Measurements from ENCODE around the gene HECTD4. TPM values are rescaled to one million over a fixed set of nuclear protein-coding genes. Genes with fewer than 3 reads are reported as not detected.
A peak's percentile ranks its signal among the peaks of the same experiment; 100 is the strongest.
"Not testable (repeated sequence)": the region's sequence is repeated elsewhere in the genome, so short reads cannot be mapped to it uniquely, and the experiment has no call there.

The HECTD4 gene
- total RNA-seq, 1 donor from 2014 or later = 62.1 TPM

- no peaks in the 10 kb centered on the region for H3K27me3 Mint-ChIP-seq
- no peak for TF ChIP-seq CTCF (conservative IDR thresholded peaks at IDR 0.05)
- H3K36me3 Mint-ChIP-seq = peaks cover 7% of the 10 kb centered on the region
- no peaks in the 10 kb centered on the region for H3K4me1 Mint-ChIP-seq (ENCODE audit: unreplicated experiment)
- no peaks in the 10 kb centered on the region for H3K9me3 Mint-ChIP-seq
- no peak overlapping the region for H3K27ac Mint-ChIP-seq
- no peak overlapping the region for H3K4me3 Mint-ChIP-seq
- no peak for DNase-seq (ENCODE audit: extremely low spot score, unreplicated experiment)
Observed at GRCh38 chr12:112401054-112401453, 18.8 kb upstream of the HECTD4 start.

- no peak overlapping the region for H3K27ac Mint-ChIP-seq
- H3K4me1 Mint-ChIP-seq (ENCODE audit: unreplicated experiment) = no peaks in the 10 kb centered on the region
- no peaks in the 10 kb centered on the region for H3K36me3 Mint-ChIP-seq
- no peak overlapping the region for H3K4me3 Mint-ChIP-seq
- peaks cover 3% of the 10 kb centered on the region for H3K27me3 Mint-ChIP-seq
- TF ChIP-seq CTCF (conservative IDR thresholded peaks at IDR 0.05) = no peak
- no peak for DNase-seq (ENCODE audit: extremely low spot score, unreplicated experiment)
- no peaks in the 10 kb centered on the region for H3K9me3 Mint-ChIP-seq
Observed at GRCh38 chr12:112393328-112393727, 11.1 kb upstream of the HECTD4 start.

- H3K4me1 Mint-ChIP-seq (ENCODE audit: unreplicated experiment) = peaks cover 10% of the 10 kb centered on the region
- not testable (repeated sequence) for H3K4me3 Mint-ChIP-seq; H3K27me3 Mint-ChIP-seq; H3K9me3 Mint-ChIP-seq; H3K27ac Mint-ChIP-seq; DNase-seq (ENCODE audit: extremely low spot score, unreplicated experiment); H3K36me3 Mint-ChIP-seq
Observed at GRCh38 chr12:112389922-112390654, 7.9 kb upstream of the HECTD4 start.

GRCh38 chr12:112389228-112389627 lies 7.0 kb upstream of the HECTD4 start:
- Mint-ChIP-seq H3K36me3 (no peaks in the 10 kb centered on the region), H3K9me3 (no peaks in the 10 kb centered on the region), H3K4me1 (ENCODE audit: unreplicated experiment) (peaks cover 10% of the 10 kb centered on the region), H3K27ac (no peak overlapping the region), H3K4me3 (no peak overlapping the region), H3K27me3 (peaks cover 7% of the 10 kb centered on the region)
- TF ChIP-seq CTCF (conservative IDR thresholded peaks at IDR 0.05) = no peak
- no peak for DNase-seq (ENCODE audit: extremely low spot score, unreplicated experiment)

- Mint-ChIP-seq H3K27me3 (peaks cover 7% of the 10 kb centered on the region), H3K36me3 (no peaks in the 10 kb centered on the region), H3K9me3 (no peaks in the 10 kb centered on the region), H3K4me3 (no peak overlapping the region), H3K4me1 (ENCODE audit: unreplicated experiment) (peaks cover 14% of the 10 kb centered on the region), H3K27ac (no peak overlapping the region)
- DNase-seq (ENCODE audit: extremely low spot score, unreplicated experiment) = no peak
- no peak for TF ChIP-seq CTCF (conservative IDR thresholded peaks at IDR 0.05)
Observed at GRCh38 chr12:112386726-112387125, 4.5 kb upstream of the HECTD4 start.

- TF ChIP-seq CTCF (conservative IDR thresholded peaks at IDR 0.05) = no peak
- Mint-ChIP-seq H3K4me3 (peak overlapping the region; percentile 95), H3K36me3 (no peaks in the 10 kb centered on the region), H3K27ac (peak overlapping the region; percentile 92), H3K4me1 (ENCODE audit: unreplicated experiment) (peaks cover 31% of the 10 kb centered on the region), H3K27me3 (peaks cover 3% of the 10 kb centered on the region), H3K9me3 (no peaks in the 10 kb centered on the region)
- DNase-seq (ENCODE audit: extremely low spot score, unreplicated experiment) = no peak
Observed at GRCh38 chr12:112382866-112383265, 635 bp upstream of the HECTD4 start.
